GM12873 (cell line): ENCODE data around the gene PLA1A.
A peak's percentile ranks its signal among the peaks of the same experiment; 100 is the strongest.

Experiments
- CTCF ChIP-seq: IDR thresholded peaks from 2 replicates; pipeline ENCODE4 v1.5.1; 2012; ENCODE audit warnings: low read depth, mild to moderate bottlenecking, moderate library complexity, low read length, control low read depth; ENCODE audit not compliant: insufficient read depth; ENCODE audit errors: missing control alignments

The PLA1A gene

GRCh38 chr3:119632829-119633228, 35.1 kb downstream of the PLA1A start:
- no peak for TF ChIP-seq CTCF

- peak; percentile 6 for TF ChIP-seq CTCF
Measured at GRCh38 chr3:119635719-119636118, 38.0 kb downstream of the PLA1A start.

GRCh38 chr3:119636249-119636648, 38.6 kb downstream of the PLA1A start:
- no peak for TF ChIP-seq CTCF

GRCh38 chr3:119636891-119637611, 39.4 kb downstream of the PLA1A start:
- TF ChIP-seq CTCF: no peak

- no peak for TF ChIP-seq CTCF
Measured at GRCh38 chr3:119637679-119638477, 40.2 kb downstream of the PLA1A start.

- no peak for TF ChIP-seq CTCF
Measured at GRCh38 chr3:119639494-119640350, 42.0 kb downstream of the PLA1A start.

- no peak for TF ChIP-seq CTCF
Measured at GRCh38 chr3:119641416-119641815, 43.7 kb downstream of the PLA1A start.
